Activated CD4-positive, alpha-beta T cell treated with anti-CD3 and anti-CD28 coated beads, Interleukin-2, amount 50 U/mL, for 48 hours (primary cell): ENCODE data around the gene SPSB1.

Experiments
- DNase-seq, 2 experiments: peaks; one replicate each; pipeline ENCODE4 v3.0.0-alpha.2; 2020

The SPSB1 gene

DNA sequence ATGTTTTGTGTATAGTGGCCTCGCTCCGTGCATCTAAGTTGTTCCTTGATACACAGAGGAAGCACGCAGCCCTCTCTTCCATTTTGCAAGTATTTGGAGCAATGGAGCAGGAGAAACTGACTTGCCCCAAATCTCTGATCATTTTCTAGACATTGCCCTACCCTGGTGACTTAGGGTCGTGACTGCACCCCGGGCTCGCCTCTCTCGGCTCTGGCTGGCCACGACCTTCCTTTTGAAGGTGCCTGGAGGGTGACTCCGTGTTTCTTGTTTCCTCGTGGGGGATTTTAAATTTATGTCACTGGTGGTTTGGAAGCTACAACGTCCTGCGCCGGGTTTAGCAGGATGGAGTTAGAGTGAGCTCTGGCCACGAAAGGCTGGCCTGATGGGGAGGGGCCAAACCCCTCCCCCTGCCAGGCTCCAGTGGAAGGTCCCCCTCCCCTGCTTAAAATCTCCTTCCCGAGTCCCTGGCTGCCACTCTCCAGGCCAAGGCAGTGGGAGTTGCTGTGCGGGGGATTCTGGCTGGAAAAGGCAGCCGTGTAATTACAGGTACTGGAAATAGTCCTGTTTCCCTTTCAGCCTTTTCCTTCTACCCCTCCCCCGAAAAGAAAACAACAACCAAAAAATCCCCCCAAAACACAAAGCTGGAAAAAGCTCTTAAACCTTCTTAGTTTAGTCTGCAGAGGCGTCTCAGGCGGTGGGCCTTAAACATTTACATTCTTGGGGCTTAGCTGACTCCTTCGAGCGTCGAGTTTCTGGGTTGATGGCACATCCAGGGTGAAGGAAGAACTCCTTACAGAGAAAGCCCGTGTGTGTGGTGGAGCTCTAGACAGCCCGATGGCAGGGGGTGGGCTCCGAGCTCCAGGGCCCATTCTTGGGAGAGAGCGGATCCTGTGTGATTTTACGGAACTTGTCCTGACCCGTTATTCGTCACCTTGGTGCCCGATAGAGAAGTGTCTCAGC lies 28.1 kb downstream of the SPSB1 start:
- no peak for DNase-seq

DNA sequence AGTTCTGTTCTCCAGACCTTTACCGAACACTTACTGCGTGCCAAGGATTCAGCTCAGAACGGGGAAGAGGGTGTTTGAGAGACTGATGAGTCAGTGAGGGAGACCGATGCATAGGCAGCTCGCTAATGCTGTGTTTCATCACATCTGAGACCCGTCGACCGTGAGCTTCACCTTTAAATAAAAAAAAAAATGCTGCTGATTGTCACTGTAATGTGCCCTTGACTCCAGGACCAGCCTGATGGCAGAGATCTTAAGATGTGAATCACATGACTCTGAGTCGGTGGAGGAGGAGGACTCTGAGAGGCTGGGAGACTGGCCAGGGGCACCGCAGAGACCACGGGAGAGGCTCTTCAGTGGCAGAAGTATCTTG lies 28.8 kb downstream of the SPSB1 start:
- no peak for DNase-seq

DNA sequence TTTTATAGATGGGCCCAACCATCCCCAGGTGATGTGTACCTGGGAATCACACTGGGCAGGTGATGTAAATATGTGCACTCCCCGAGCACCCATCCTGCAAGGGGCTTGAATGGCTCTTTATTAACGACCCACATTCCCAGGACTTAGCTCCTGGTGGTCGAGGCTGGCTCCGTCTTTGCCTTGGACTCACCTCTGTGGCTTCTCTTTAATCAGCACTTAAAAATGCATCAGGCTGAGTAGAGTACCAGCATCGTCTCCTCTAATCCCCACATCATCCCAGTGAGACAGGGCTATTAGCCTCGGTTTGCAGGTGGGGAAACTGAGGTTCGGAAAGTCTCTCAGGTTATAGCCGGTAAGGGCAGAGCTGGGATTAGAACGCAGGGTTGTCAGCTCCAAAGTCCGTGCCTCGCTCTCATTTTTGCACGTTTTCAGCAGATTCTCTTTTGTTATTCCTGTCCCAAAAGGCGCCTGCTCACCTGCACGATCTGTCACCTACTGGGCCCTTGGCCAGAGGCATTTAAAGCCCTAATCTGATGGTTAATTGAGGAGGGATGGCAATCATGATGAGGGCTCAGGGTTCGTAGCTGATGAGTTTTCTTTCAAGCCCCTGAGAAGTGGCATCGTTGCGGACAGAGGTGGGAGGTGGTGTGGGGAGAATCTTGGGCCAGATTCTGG lies 29.4 kb downstream of the SPSB1 start:
- DNase-seq = no peak

DNA sequence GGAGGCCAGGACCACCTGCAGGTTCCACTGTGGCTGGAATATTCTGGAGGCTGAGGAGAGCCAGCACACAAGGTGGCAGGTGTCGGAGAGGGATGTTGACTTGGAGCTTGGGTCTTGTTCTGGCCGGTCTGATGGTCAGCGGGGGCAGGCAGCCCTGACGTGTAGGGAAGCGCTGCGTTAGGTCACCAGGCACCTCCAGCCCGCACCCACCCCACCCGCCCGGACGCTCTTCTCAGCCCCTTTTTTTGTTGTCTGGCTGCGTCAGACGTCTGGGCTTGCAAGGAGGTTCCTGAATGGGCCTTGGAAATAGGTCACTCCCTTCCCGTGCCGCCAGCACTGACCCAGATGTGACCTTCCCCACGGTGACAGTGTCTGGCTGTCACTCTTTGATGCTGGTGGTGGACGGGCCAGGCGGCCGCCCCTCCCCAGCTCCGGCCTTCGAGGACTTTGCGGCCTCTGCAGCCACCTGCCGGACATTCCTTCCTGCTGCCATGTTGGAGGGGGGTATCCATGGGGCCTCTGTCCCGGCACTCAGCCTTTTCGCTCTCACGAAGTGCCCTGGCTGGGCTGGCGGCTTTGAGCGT lies 30.1 kb downstream of the SPSB1 start:
- DNase-seq = no peak

DNA sequence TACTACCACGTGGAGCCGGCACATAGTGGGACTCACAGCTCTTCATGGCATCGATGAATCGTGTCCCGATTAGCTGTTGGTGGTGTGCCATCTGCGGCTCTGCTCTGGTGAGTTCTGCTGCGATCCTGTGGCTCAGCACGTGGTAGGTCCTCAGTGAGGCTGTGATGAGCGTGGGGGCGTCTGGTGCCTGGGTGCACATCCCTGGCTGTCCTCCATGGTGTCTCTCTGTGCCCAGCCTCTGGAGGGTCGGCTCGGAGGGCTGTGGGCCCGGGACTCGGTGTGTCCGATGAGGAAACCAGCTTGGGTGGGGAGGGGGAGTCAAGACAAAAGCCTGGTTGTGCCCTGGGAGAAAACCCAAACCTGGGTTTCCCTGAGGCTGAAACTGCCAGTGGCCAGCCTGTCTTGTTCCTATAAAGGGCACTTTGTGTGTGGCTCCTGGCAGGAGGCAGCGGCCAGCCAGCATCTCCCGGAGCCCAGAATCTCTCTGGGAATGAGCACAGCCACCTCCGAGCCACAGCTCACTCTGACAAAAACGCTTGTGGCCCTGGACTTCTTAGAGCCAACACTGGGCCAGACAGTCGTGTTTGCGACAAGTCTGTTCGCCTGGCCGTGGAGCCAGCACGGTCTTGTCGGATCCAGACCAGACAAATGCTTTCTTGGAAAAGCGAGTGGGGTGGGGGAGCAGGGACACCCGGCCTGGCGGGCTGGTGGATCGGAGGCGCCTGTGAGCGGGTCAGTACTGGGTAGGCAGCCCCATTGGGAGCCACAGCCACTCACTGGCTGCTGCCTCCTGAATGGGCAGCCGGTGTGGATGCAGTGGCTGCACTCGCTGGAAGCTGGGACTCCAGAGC lies 31.8 kb downstream of the SPSB1 start:
- DNase-seq = no peak

DNA sequence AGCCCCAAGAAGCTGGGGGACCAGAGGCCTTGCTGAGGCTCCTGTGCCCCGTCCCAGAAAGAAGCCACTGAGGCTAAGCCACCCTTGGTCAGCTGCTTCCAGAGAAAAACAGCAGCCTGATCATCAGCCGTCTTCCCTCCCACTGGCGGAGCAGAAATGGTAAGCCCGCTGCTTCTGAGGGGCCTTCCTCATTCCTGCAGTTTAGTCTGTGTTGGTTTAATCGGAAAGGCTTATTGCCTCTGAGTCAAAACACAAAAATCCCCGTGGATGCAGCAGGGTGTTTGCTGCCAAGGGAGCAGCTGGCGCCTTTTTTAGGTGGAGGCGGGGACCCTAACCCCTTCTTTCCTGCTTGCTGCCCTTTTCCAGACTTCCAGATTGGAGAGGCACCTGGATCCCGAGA lies 33.9 kb downstream of the SPSB1 start:
- DNase-seq = no peak

DNA sequence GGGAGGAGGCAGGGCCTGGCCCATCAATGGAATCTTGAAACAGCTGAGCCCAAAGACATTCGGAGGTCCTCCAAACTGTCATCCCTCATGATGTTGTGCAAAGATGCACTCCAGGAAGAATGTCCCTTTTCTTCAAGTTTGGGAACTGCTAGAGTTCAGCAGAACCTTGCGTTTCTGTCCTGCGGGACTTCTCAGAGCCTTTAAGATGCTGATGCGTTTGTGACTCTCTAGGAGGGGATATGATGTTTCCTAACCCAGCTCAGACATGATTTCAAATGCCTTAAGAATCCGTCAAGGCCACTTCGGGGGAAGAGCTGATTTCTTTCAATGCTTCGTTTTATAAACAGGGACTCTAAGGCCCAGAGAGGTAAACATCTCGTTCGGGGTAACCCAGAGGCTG lies 35.5 kb downstream of the SPSB1 start:
- DNase-seq = no peak

DNA sequence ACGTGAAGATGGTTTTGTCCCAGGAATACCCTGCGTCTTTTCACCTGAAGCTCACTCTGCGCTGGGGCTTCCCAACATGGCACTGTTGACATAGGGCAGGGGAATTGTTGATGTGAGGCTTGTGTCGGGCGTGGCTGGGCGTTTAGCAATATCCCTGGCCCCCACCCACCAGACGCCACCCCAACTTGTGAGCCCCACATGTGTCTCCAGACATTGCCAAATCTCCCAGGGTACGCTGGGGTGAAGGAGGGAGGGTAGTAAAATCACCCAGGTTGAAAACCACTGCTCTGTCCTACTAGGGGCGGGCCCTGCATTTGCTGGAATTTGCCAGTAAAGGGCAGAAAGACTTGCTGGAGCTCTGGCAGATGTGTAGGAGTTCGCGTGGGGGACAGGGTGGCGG lies 36.0 kb downstream of the SPSB1 start:
- DNase-seq = no peak

DNA sequence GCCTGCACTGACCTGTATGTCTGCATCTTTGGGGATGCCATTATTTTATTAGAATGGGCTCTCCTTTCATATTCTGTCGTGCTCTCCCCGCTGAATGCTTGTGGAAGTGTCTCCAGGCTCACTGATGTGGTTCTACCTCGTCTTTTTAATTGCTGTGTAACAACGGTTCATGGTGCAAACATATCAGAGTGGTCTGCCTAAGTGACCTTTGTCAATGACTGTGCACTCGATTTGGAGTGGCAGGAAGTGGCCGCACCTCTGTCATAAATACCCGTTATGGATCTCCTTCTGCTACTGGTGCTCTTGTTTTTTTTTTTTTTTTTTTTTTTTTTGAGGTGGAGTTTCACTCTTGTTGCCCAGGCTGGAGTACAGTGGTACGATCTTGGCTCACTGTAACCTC lies 38.3 kb downstream of the SPSB1 start:
- no peak for DNase-seq

DNA sequence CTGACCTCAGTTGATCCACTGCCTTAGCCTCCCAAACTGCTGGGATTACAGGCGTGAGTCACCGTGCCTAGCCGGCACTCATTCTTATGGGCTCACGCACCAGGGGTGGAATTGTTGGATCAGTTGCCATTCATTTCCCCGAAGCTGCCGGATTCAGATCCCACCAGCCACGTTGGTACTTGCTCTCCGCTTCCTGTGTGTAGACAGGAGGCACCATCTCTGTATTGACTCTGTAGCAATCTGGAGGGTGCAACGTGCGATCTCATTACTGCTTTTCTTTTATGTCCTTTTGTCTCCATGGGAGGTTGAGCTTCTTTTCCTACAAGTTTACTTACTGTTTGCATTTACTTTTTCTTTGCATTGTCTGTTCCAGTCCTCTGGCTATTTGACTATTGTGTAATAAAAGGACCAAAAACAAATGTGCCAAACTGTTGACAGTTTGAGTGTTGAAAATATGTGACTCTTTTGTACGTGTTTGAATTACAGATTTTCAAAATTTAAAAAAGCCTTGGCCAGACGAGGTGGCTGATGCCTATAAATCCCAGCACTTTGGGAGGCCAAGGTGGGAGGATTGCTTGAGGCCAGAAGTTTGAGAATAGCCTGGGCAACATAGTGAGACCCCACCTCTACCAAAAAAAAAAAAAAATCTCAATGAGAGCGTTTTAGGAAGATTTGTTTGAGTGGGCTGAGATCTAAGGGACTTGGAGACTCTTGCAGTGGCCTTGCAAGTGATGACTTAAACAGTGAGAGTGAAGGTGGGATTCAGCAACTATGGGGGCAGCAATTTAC lies 39.1 kb downstream of the SPSB1 start:
- no peak for DNase-seq

DNA sequence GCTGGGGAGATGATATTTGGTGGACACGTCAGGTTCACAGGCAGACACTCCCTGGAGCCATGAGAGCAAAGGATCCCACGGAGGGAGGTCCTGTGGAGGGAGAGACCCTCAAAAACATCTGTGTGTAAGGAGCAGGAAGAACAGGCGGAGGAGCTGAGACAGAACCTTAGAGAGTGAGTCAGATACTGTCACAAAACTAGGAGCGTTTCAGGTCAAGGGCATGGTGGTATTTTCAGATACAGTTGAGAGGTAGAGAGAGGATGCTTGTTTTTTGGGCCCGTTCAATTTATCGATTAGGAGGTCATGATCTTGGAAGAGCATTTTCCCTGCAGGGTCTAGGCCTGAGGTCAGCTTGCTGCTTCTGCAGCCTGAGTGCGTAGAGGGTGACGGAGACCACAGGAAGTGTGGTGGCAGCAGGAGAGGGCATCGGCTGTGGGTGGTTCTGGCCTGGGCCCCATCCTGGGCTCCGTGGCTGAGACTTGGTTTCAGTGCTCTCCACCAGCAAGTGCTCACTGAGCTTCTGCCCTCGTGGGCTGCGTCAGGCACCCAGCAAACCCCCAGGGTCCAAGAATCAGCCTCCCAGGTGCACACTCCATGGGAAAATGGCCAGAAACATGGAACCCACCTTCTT lies 39.9 kb downstream of the SPSB1 start:
- DNase-seq = no peak

DNA sequence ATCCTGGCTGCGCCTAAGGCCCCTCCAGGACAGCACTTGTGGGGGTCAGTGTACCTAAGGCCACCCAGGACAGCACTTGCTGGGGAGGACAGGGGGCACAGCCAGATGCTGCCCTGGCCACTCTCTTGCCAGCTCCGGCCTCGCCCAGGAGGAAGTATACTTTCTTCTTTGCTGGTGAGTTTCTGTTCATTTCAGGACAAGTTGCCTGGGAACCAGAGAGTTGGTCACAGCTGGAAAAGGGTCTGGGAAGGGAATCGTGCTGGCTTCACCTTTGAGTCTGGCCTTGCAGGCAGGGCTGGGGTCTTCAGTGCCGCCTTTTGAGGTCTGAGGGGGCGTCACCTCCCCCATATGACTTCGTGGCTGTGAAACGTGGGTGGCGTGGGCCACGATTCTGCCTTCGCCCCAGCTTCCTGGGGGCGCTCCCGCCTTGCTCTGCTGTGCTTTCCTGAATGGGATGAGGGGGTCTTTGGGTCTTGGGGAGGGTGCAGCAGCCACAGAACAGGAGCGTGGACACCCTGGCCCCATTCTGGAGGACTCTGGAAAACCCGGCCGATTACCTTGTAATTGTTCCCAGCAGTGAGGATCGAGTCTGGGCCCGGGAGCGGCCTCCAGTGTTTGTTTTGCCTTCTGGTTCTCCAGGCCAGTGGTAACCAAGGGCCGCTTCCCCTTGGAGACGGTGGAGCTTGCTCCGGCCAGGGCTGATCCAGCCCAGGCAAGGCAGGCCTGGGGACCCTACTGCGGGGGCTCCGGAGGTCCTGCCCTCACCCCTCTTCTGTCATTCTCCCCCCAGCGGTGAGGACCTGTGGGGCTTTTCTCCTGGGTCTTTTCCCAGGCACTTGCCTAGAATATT lies 45.9 kb downstream of the SPSB1 start:
- no peak for DNase-seq

DNA sequence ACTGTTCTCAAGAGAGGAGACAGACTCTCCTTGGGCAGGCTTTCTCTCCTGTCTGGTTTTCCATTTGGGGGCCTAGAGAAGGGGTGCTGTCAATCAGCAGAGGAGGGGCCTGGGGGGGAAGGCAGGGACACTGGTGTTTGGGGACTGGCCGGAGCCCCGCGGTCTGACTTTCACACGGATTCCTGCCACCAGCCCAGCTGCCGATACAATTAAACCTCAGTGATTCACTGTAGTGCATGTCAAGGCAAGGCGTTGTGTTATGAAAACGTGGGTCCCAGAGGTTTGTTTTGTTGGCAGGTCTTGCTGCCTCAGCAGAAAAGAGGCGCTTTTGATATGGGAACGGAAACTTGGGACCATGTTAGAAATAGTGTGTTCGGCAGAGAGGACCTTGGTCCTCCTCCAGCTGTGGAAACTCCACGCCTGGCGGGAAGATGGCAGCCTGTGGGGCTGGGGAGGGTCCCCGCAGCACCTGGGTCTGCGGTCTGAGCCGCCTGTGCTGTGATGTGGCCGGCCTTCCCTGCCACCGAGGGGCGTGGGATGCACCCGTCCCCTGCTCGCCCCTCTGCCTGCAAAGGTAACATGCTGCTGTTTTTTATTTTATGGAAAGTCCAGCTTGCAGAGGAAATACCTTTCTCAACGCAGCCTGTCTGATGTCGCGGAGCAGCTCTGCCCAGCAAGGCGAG lies 47.6 kb downstream of the SPSB1 start:
- no peak for DNase-seq

DNA sequence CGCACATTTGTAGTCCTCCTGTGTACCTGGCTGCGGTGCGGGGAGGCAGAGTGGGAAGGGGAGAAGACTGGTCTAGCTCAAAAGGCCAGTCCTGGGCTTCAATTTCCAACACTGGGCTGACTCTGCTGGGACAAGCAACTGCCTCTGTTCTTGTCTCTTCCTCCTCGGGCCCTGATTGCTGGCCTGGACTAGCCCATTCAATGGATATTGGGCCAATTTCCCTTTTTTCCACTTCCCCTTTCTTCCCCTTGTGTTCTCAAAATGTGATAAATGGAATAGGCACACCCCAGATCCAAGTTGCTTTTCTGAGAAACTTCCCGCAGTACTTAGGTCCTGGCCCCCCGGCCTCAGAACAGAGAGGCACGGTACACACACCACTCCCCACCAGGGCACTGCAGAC lies 48.2 kb downstream of the SPSB1 start:
- no peak for DNase-seq

DNA sequence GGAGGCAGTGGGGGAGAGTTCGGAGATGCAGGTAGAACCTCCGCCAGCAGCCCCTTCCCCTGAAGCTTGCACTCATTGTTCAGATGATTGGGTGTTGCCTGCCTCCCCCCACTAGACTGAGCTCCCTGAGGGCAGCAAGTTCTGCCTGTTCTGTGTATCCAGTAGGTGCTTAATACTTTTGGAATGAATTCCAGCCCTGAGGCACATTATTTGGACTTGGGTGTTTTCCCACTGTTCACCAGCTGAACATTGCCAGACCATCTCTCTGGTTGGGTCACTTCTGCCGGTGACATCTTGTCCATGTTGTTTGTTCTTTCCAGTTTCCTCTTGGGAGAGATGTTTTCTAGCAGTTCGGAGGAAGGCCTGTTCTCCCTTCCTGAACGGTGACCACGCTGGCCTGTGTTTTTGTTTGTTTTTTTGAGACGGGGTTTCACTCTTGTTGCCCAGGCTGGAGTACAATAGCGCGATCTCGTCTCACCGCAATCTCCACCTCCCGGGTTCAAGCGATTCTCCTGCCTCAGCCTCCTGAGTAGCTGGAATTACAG lies 48.7 kb downstream of the SPSB1 start:
- DNase-seq = no peak

DNA sequence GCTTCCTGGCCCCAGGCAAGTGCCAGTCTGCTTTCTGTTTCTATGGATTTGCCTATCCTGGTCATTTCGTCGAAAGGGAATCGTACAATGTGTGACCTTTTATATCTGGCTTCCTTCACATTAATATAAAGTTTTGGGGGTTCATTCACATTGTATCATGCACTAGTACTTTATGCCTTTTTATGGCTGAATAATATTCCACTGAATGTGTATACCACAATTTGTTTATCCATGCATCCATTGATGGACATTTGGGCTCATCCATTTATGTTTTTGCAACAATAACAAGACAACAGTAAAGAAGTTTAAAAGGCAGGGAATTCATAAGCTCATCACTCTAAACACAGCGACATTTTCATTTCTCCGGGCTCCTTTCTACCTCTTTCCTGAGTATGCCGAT lies 50.6 kb downstream of the SPSB1 start:
- DNase-seq = no peak

DNA sequence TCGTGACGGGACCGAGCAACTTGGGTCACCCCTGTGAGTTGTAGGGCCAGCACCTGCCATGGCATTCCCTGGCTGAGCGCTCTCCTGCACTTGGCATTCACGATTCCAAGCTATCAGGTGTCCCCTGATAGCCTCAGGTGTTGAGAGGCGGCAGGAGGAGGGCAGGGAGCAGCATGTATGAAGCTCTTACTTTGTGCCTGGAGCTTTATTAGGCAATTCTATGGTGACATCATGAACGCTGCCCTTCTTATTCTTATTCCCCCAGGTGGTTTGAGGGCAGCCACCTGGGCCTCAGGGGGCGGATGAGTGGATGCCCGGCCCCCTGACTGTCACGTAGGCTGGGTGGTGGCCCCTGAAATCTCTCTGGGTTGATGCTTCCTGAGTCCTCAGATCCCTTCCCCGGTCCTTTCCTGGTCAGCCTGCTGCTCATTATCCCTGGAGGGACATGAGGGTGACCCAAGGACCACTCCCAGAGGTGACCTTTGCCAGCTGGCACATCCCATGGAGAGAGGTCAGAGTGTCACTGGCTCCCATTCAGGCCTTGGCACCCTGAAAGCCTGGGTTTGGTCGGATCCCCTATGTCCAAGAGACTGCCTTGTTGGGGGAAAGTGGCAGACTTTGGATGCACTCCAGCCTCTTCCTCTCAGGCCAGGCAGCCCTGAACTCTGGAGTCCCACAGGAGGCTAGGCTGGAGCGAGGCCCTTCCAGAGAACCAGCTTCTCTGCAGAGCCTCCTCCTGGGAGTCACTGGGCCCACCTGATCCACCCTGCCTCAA lies 51.9 kb downstream of the SPSB1 start:
- DNase-seq = no peak

DNA sequence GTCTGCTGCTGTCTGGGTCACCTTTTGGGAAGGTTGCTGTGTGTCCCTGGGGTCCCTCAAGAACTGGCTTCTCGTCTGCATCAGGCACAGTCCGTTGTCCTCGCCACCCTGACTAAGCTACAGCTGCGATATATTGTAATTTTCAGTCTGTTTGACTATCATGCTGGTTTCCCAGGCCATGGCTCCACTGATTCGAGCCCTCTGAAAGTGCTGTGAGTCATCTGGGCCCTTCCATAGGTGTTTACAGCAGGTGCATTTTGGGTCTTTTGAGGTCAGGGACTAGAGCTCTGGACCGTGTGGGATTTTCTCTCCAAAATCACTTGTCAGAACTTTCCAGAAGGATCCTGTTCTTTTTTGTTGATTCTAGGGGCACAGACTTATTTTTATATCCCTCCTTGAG lies 52.8 kb downstream of the SPSB1 start:
- DNase-seq = no peak

DNA sequence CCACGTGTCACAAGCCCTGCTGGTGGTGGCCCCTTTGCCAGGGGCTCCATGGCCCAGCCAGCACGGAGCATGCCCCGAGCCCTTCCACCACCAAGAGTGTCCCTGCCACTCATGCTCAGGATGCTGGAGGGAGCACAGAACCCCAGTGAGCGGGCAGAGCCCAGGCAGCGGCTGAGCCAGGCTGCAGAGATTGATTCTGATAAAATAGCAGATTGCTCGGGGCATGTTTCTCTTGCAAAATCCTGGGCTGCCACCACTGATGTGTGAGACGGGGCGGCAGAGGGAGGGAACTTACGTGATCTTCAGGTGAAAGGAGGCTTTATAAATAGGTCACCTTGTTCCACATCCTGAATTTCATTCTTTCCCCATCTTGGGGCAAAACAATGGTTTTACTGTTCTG lies 53.2 kb downstream of the SPSB1 start:
- DNase-seq = no peak
